ENCODE data around the gene CLDN5.
A peak's percentile ranks its signal among the peaks of the same experiment; 100 is the strongest.

The CLDN5 gene

GRCh38 chr22:19518635-19519034, 5.6 kb downstream of the CLDN5 start:
- peak overlapping the region; percentile 74 to 97 (median 91) for H3K27ac Mint-ChIP-seq
- peak overlapping the region in 2 of 3 experiments; percentile 39 to 46 for H3K4me3 Mint-ChIP-seq
- TF ChIP-seq, protein P1, sequence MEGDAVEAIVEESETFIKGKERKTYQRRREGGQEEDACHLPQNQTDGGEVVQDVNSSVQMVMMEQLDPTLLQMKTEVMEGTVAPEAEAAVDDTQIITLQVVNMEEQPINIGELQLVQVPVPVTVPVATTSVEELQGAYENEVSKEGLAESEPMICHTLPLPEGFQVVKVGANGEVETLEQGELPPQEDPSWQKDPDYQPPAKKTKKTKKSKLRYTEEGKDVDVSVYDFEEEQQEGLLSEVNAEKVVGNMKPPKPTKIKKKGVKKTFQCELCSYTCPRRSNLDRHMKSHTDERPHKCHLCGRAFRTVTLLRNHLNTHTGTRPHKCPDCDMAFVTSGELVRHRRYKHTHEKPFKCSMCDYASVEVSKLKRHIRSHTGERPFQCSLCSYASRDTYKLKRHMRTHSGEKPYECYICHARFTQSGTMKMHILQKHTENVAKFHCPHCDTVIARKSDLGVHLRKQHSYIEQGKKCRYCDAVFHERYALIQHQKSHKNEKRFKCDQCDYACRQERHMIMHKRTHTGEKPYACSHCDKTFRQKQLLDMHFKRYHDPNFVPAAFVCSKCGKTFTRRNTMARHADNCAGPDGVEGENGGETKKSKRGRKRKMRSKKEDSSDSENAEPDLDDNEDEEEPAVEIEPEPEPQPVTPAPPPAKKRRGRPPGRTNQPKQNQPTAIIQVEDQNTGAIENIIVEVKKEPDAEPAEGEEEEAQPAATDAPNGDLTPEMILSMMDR (IDR thresholded peaks at IDR 0.05; ENCODE audit: unreplicated experiment in 3 of 3) = no peak
- peaks cover 3% of the 10 kb centered on the region for H3K9me3 Mint-ChIP-seq
- peaks cover 19% of the 10 kb centered on the region for H3K27me3 Mint-ChIP-seq (ENCODE audit: low read depth)
- H3K36me3 Mint-ChIP-seq (ENCODE audit: low read depth) = peaks cover 17% of the 10 kb centered on the region
- H3K4me1 Mint-ChIP-seq = peaks cover 11% of the 10 kb centered on the region

DNA sequence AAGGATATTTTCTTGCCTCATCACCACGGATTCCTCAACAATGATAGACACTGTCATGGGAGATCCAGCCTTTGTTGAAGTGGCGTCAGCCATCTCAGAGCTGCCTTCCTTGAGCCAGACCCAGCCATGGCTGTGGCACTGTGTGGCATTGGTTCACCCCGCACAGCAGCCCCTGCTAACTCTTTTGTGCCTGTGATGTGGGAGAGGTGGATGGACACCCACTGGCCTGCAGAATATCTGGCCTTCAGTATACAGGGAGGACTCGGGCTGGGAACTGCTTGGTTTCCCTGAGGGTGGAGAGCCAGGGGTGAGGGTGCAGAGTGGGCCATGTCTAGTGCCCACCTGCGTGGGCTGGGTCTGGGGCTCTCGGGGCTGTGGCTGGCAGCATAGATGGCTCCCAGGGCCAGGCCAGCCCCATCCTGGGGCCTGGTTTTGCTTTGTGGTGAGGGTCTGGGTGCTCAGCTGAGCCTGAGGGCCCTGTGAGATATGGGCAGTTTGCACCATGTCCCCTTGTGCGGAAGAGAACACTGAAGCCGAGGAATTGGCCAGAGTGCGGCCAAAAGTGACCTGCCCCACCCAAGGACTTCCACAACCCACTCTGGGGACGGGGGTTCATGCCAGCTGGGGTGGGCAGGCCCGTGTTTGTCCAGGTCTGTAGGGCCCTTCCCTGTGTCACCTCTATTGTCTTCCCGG, 6.1 kb downstream of the CLDN5 start:
- Mint-ChIP-seq H3K9me3 (peaks cover 4% of the 10 kb centered on the region), H3K4me1 (peaks cover 11% of the 10 kb centered on the region), H3K4me3 (peak overlapping the region in 2 of 3 experiments; percentile 39 to 46), H3K27ac (peak overlapping the region; percentile 74 to 97 (median 91)), H3K27me3 (ENCODE audit: low read depth) (peaks cover 14% of the 10 kb centered on the region), H3K36me3 (ENCODE audit: low read depth) (peaks cover 22% of the 10 kb centered on the region)
- TF ChIP-seq, protein P1 (IDR thresholded peaks at IDR 0.05; ENCODE audit: unreplicated experiment in 3 of 3) = no peak

DNA sequence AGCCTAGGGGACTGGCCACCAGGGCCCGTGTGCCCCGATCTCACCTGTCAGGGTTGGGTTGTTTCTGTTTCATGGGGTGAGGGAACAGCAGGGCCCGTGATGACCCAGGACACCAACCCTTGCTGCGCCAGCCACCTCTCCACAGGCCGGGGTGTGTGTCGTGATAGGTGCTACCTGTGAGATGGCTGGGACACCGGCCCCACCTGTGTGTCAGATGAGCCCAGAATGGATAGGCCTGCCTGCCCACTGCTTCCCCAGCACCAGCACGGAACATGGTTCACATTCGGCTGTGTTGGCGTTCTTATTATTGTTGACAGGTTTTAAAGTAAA, 7.1 kb downstream of the CLDN5 start:
- no peak overlapping the region for H3K4me3 Mint-ChIP-seq
- peaks cover 11% of the 10 kb centered on the region for H3K4me1 Mint-ChIP-seq
- peaks cover 29% of the 10 kb centered on the region for H3K36me3 Mint-ChIP-seq (ENCODE audit: low read depth)
- TF ChIP-seq, protein P1 (IDR thresholded peaks at IDR 0.05; ENCODE audit: unreplicated experiment in 3 of 3) = no peak
- H3K9me3 Mint-ChIP-seq = peaks cover 4% of the 10 kb centered on the region
- H3K27me3 Mint-ChIP-seq (ENCODE audit: low read depth) = peaks cover 6% of the 10 kb centered on the region
- peak overlapping the region in 2 of 3 experiments; percentile 91 to 97 for H3K27ac Mint-ChIP-seq

DNA sequence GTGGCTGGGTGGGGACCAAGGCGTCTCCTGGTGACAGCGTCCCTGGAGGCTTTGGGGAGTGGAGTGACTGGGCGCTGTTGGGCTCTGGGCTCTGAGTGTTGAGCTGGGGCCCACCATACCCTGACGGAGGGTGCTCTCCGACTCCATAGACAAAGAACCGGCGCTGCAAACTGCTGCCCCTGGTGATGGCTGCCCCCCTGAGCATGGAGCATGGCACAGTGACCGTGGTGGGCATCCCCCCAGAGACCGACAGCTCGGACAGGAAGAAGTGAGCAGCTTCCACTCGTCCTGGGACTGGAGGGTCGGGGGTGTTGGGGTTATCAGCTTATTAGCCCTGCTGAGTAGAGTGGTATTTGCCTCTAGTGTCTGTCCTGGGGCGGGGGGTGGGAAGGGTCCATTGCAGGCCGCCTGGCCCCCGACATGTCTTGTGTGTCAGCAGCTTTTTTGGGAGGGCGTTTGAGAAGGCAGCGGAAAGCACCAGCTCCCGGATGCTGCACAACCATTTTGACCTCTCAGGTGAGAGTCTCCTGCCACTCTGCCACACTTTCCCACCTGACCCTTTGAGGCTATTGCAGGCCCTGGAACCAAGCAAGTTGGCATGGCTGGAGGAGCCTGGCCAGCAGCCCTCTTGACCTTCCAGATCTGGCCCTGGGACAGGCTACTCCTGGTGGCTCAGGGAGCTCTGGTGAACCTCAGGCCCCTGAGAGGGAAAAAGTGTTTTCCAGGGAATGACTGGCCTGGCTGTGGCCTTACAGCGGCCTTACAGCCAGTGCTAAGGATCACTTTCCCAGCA, 7.6 kb downstream of the CLDN5 start:
- no peak overlapping the region for H3K4me3 Mint-ChIP-seq
- H3K4me1 Mint-ChIP-seq = peaks cover 11% of the 10 kb centered on the region
- H3K9me3 Mint-ChIP-seq = peaks cover 4% of the 10 kb centered on the region
- peak overlapping the region in 1 of 3 experiments; percentile 97 for H3K27ac Mint-ChIP-seq
- peaks cover 35% of the 10 kb centered on the region for H3K36me3 Mint-ChIP-seq (ENCODE audit: low read depth)
- no peaks in the 10 kb centered on the region for H3K27me3 Mint-ChIP-seq (ENCODE audit: low read depth)
- TF ChIP-seq, protein P1 (IDR thresholded peaks at IDR 0.05; ENCODE audit: unreplicated experiment in 3 of 3) = no peak

GRCh38 chr22:19515654-19516377, 8.4 kb downstream of the CLDN5 start:
- Mint-ChIP-seq H3K4me1 (peaks cover 11% of the 10 kb centered on the region), H3K4me3 (no peak overlapping the region), H3K27ac (peak overlapping the region in 1 of 3 experiments; percentile 67)

More at GRCh38 chr22:19515654-19516377, 8.4 kb downstream of the CLDN5 start:
- Mint-ChIP-seq H3K27me3 (ENCODE audit: low read depth) (no peaks in the 10 kb centered on the region), H3K36me3 (ENCODE audit: low read depth) (peaks cover 36% of the 10 kb centered on the region), H3K9me3 (peaks cover 4% of the 10 kb centered on the region)
- TF ChIP-seq, protein P1 (IDR thresholded peaks at IDR 0.05; ENCODE audit: unreplicated experiment in 3 of 3) = no peak
